HG03108 (cell line): ENCODE results near the gene RHBDD2.

Experiments used
- ATAC-seq: cut with Tn5 transposase; IDR thresholded peaks from one replicate; pipeline ENCODE4 v1.9.1; 2021; ENCODE audit warnings: moderate library complexity; ENCODE audit not compliant: unreplicated experiment

The RHBDD2 gene

GRCh38 chr7:75916259-75916658 is 37.4 kb downstream of the RHBDD2 start:
- no peak for ATAC-seq

GRCh38 chr7:75916685-75917634 is 38.1 kb downstream of the RHBDD2 start:
- ATAC-seq = no peak

- ATAC-seq = no peak
Measured at GRCh38 chr7:75920431-75921161, 41.8 kb downstream of the RHBDD2 start.

GRCh38 chr7:75921479-75921878 is 42.6 kb downstream of the RHBDD2 start:
- ATAC-seq = no peak

GRCh38 chr7:75922966-75923603 is 44.3 kb downstream of the RHBDD2 start:
- no peak for ATAC-seq

- ATAC-seq = no peak
Measured at GRCh38 chr7:75924256-75924655, 45.4 kb downstream of the RHBDD2 start.

GRCh38 chr7:75924889-75925288 is 46.1 kb downstream of the RHBDD2 start:
- ATAC-seq = no peak

GRCh38 chr7:75925717-75926435 is 47.0 kb downstream of the RHBDD2 start:
- no peak for ATAC-seq

- peak; percentile 87 for ATAC-seq
Measured at GRCh38 chr7:75928568-75928914, 49.7 kb downstream of the RHBDD2 start.

GRCh38 chr7:75931680-75932079 is 52.8 kb downstream of the RHBDD2 start:
- ATAC-seq = no peak

- ATAC-seq = no peak
Measured at GRCh38 chr7:75937958-75938786, 59.3 kb downstream of the RHBDD2 start.
